Right lobe of liver (tissue), 6 donors: ENCODE results near the gene SNPH. TPM values are rescaled to one million over a fixed set of nuclear protein-coding genes. Genes with fewer than 3 reads are reported as not detected.
A peak's percentile ranks its signal among the peaks of the same experiment; 100 is the strongest.

ENCODE experiments used
- ATAC-seq, 4 donors: fragments of 200-7000 bp; cut with Tn5 transposase; one replicate each; pipeline ENCODE4 v1.9.1; 2020; ENCODE audit warnings: mild to moderate bottlenecking in 4 of 4, moderate library complexity in 4 of 4
- DNase-seq, 3 donors: peaks; one replicate each; pipeline ENCODE4 v3.0.0-alpha.2; 2020
- H3K27ac ChIP-seq, 3 donors: fragments of 200-600 bp; one replicate each; pipeline ENCODE4 v1.8.0; 2022
- H3K27me3 ChIP-seq, 2 donors: fragments of 200-600 bp; one replicate each; pipeline ENCODE4 v1.8.0; 2022
- H3K36me3 ChIP-seq, 4 donors: fragments of 200-600 bp; sonication (generic) in 1 of 4; one replicate each; pipeline versions ENCODE4 v1.5.1 to v1.8.0; 2017 to 2022; ENCODE audit warnings: control low read depth in 1 of 4
- H3K4me1 ChIP-seq, 4 donors: fragments of 200-600 bp; sonication (generic) in 1 of 4; one replicate each; pipeline versions ENCODE4 v1.5.1 to v1.8.0; 2017 to 2022; ENCODE audit warnings: control low read depth in 1 of 4
- H3K4me3 ChIP-seq, 3 donors: fragments of 200-600 bp; one replicate each; pipeline ENCODE4 v1.8.0; 2022
- H3K9me3 ChIP-seq, 4 donors: fragments of 200-600 bp; sonication (generic) in 1 of 4; one replicate each; pipeline versions ENCODE4 v1.5.1 to v1.8.0; 2017 to 2022; ENCODE audit warnings: control low read depth in 1 of 4
- POLR2A ChIP-seq: fragments of 450-650 bp; IDR thresholded peaks from one replicate; pipeline ENCODE4 v1.6.1; 2017; ENCODE audit warnings: antibody characterized with exemption, mild to moderate bottlenecking
- WGBS: methylation state at CpG from one replicate; pipeline ENCODE4 v1.1.6; 2018; ENCODE audit warnings: low coverage, low lambda C conversion rate; ENCODE audit not compliant: insufficient coverage; ENCODE audit errors: missing lambda C conversion rate; 5-methylcytosine and 5-hydroxymethylcytosine counted together
- intact Hi-C, 2 donors: fragments of 100-400 bp; cut with DNase I; formaldehyde crosslinking; loops; one replicate each; pipeline versions ENCODE4 v1.11.2 to v1.14.1; 2022
- total RNA-seq, 6 experiments: library from RNA; depleted of rRNA in 2 of 6; stranded (reverse); fragments of >200 nt in 2 of 6; fragmentation: NEBNext Ultra II Directional in 3 of 6; extraction: Animal tissue kit (Norgen Biotek cat#: 25700) in 3 of 6; gene quantifications; one replicate each; pipeline versions ENCODE4 v1.1.0 to v1.2.4, GENCODE V29; 2016 to 2023
- TF ChIP-seq, protein P1 (sequence below), 4 donors: fragments of 200-600 bp in 3 of 4; fragments of 450-650 bp in 1 of 4; IDR thresholded peaks; one replicate each; pipeline versions ENCODE4 v1.5.1 to v1.8.0; 2016 to 2022; ENCODE audit warnings: antibody characterized with exemption in 4 of 4, mild to moderate bottlenecking in 2 of 4
- donor health status: DM: no; HTN: yes; CAD: no.
- donor health status: DM: no; HTN: no; CAD: no.
- donor health status: DM: no; HTN: no; CAD: no.
- donor health status: DM: no; HTN: yes; CAD: no.
- donor health status: DM: no; HTN: yes; CAD: no.

Gene SNPH
- total RNA-seq, 6 experiments from 2014 or later: 0.11 to 0.61 (median 0.12) TPM

DNA sequence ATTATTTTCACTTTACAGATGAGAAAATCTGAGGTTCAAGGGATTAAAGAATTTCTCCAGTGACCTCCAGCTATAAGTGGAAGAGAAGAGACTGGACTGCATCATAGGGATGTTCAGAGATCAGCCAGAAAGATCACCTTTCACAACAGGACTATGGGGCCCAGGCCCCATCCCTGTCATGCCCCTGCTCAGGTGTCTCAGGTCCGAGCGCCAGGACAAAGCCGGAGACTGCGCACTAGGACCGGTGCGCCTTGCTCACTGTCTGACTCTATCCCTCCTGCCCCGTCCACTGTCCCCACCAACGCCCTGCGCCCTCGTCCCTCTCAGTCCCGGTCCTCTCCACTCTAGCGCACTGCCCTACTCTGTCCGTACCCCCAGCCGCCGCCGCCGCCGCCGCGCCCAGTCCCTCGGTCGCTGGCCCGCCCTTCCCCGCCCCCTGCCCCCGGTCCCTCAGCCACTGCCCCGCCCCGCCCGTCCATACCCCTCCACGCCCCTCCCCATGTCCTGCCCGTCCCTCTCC lies 40.8 kb upstream of the SNPH start:
- Histone ChIP-seq H3K4me1 (peaks cover 0 to 5% (median 0%) of the 10 kb centered on the region in 4 donors), H3K27ac (no peak overlapping the region), H3K4me3 (peak overlapping the region in 2 of 3 donors; percentile 31 to 39), H3K9me3 (no peaks in the 10 kb centered on the region), H3K27me3 (peaks cover 0 to 13% of the 10 kb centered on the region in 2 donors), H3K36me3 (no peaks in the 10 kb centered on the region)
- DNase-seq: no peak
- intact Hi-C loops: no loop called here
- peak in 1 of 4 donors; percentile 47 for ATAC-seq
- TF ChIP-seq, protein P1, sequence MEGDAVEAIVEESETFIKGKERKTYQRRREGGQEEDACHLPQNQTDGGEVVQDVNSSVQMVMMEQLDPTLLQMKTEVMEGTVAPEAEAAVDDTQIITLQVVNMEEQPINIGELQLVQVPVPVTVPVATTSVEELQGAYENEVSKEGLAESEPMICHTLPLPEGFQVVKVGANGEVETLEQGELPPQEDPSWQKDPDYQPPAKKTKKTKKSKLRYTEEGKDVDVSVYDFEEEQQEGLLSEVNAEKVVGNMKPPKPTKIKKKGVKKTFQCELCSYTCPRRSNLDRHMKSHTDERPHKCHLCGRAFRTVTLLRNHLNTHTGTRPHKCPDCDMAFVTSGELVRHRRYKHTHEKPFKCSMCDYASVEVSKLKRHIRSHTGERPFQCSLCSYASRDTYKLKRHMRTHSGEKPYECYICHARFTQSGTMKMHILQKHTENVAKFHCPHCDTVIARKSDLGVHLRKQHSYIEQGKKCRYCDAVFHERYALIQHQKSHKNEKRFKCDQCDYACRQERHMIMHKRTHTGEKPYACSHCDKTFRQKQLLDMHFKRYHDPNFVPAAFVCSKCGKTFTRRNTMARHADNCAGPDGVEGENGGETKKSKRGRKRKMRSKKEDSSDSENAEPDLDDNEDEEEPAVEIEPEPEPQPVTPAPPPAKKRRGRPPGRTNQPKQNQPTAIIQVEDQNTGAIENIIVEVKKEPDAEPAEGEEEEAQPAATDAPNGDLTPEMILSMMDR (IDR thresholded peaks at IDR 0.05): no peak
- TF ChIP-seq POLR2A: no peak
- 1% methylated on average over 10 of the region's 30 CpGs for WGBS

DNA sequence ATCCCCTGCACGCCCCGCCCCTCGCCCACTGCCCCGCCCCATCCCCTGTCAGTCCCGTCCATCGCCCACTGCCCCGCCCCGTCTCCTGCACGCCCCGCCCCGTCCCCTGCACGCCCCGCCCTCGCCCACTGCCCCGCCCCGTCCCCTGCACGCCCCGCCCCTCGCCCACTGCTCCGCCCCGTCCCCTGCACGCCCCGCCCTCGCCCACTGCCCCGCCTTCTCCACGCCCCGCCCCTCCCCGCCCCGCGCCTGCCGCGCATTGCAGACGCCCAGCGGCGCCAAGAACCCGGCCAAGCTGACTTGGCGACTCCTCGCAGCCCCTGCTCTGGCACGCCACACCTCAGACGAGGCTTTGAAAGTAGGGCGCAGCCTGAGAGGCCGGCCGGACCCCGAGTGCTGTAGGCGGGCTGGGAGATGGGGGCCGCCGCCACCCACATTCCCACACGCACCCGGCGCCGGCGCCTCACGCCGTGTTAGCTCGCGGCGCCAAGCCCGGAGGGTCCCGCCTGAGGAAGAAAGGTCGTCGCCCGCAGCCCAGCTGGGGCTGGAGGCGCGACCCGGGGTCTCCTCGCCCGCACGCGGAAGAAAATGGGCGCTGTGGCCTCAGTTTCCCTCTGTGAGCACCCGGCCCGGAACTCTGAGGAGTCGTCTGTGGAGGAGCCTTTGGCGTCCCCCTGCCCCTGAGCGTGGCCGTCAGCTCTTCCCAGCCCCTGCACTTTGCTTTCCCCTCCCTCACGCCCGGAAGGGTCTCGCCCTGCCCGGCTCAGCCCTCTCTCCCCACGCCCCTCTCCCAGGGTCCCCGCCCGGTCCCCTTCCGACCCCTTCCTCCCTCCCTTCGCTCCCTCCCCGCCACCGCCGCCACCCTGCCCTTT lies 40.1 kb upstream of the SNPH start, which contains the start of gene RAD21L1:
TSS of gene RAD21L1 (plus strand) at position 262 of the 872 bp plus-strand sequence. CDS start 2,410 bp downstream, outside the sequence.
- WGBS: 2% methylated on average over 28 of the region's 88 CpGs
- H3K27me3 ChIP-seq: peaks cover 0 to 13% of the 10 kb centered on the region in 2 donors
- peak; percentile 96 to 98 (median 96) for ATAC-seq
- peak; percentile 88 to 90 (median 88) for DNase-seq
- peaks cover 0 to 5% (median 0%) of the 10 kb centered on the region in 4 donors for H3K4me1 ChIP-seq
- TF ChIP-seq POLR2A: no peak
- TF ChIP-seq, protein P1 (IDR thresholded peaks at IDR 0.05): no peak
- intact Hi-C loops: no loop called here
- no peaks in the 10 kb centered on the region for H3K9me3 ChIP-seq
- H3K4me3 ChIP-seq: peak within 1 kb of the TSS; percentile 50 to 60 (median 52)
- no peaks in the 10 kb centered on the region for H3K36me3 ChIP-seq
- H3K27ac ChIP-seq: no peak within 1 kb of the TSS

DNA sequence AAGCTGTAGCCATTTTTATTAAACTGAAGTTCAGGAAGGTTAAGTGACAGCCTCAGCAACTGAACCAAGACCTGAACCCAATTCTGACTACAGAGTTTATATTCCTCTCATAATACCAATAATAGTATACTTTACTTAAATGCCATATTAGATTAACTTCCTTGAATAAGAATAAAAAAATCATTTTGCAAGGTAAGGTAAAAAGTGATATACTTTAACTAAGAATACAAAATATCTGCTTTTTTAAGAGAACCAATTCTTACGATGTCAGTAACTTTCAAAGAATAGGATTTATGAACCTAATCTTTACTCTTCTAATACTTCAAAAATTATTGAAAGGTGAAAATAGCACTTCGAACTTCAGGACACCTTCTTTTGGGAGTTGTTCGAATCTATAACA lies 36.6 kb upstream of the SNPH start:
- Histone ChIP-seq H3K9me3 (no peaks in the 10 kb centered on the region), H3K4me3 (no peak overlapping the region), H3K27me3 (peaks cover 0 to 13% of the 10 kb centered on the region in 2 donors), H3K4me1 (peaks cover 0 to 5% (median 0%) of the 10 kb centered on the region in 4 donors), H3K36me3 (no peaks in the 10 kb centered on the region), H3K27ac (no peak overlapping the region)
- TF ChIP-seq, protein P1 (IDR thresholded peaks at IDR 0.05): no peak
- TF ChIP-seq POLR2A: no peak
- ATAC-seq (no peak), DNase-seq (no peak)
- intact Hi-C loops: no loop called here
- WGBS: 76% methylated on average over 3 of the region's 3 CpGs

DNA sequence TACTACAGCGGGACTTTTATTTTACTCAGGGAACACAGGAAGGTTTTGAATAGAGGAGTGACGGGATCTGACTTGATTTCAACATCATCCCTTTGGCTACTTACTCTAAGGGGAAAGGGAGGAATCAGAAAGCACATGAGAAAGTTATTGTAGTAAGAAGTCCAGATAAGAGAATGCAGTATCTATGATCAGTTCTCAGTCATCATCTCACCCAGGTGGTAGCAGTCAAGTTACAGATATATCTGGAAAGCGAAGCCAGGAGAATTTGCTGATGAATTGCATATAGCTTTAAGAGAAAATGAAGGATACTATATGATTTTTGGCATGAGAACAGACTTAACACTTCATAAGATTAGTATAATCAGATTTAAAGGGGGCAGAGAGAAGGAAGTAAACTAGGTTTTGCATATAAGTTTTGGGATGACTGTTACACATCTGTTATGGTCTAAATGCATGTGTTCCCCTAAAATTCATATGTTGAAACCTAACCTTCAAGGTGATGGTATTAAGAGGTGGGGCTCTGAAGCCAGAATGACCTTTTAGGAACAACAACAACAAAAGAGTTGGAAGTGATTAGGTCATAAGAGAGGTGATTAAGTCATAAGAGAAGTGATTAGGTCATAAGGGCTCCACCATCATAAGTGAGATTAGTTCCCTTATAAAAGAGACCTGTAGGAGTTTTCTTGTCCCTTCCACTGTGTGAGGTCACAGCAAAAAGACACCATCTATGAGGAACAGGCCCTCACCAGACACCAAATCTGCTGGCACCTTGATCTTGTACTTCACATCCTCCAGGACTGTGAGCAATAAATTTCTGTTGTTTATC lies 33.6 kb upstream of the SNPH start:
- intact Hi-C loops: no loop called here
- peaks cover 0 to 6% of the 10 kb centered on the region in 2 donors for H3K27me3 ChIP-seq
- no peak overlapping the region for H3K27ac ChIP-seq
- DNase-seq (no peak), ATAC-seq (no peak)
- no peaks in the 10 kb centered on the region for H3K4me1 ChIP-seq
- no peaks in the 10 kb centered on the region for H3K9me3 ChIP-seq
- no peaks in the 10 kb centered on the region for H3K36me3 ChIP-seq
- WGBS: 89% methylated on average over 3 of the region's 3 CpGs
- H3K4me3 ChIP-seq: no peak overlapping the region
- TF ChIP-seq POLR2A: no peak
- TF ChIP-seq, protein P1 (IDR thresholded peaks at IDR 0.05): no peak
